IMR-90 (cell line): ENCODE measurements around the gene UBXN6. TPM values are rescaled to one million over a fixed set of nuclear protein-coding genes. Genes with fewer than 3 reads are reported as not detected.
A peak's percentile ranks its signal among the peaks of the same experiment; 100 is the strongest.

Source experiments
- ATAC-seq: fragments of 200-7000 bp; cut with Tn5 transposase; 2 replicates; pipeline ENCODE4 v1.9.1; 2020; ENCODE audit warnings: low read depth, mild to moderate bottlenecking, moderate library complexity
- BruUV-seq: library from RNA; stranded (reverse); fragments of 400-500 nt; replicated peaks from 2 replicates; lab custom pipeline; 2021; lab: Mats Ljungman, UMichigan
- CTCF ChIA-PET: fragments of 300-600 bp; formaldehyde crosslinking; extraction: SDS; loops from one replicate; lab custom pipeline; 2021; ENCODE audit warnings: antibody characterized with exemption; lab: Yijun Ruan, JAX
- POLR2A ChIA-PET: fragments of 300-600 bp; sonication (Branson Sonifier 250); formaldehyde crosslinking; loops from one replicate; lab custom pipeline; 2022; ENCODE audit warnings: antibody characterized with exemption; ENCODE audit not compliant: unreplicated experiment; lab: Charles Lee
- DNase-seq: peaks from one replicate; pipeline ENCODE4 v3.0.0; 2013
- H2AFZ ChIP-seq: replicated peaks from 2 replicates; pipeline ENCODE3; 2013; ENCODE audit warnings: low read length, mild to moderate bottlenecking; ENCODE audit not compliant: poor library complexity
- H2AK5ac ChIP-seq: 2 replicates; pipeline ENCODE4 v1.6.1; 2013; ENCODE audit warnings: low read depth, low read length, inconsistent platforms
- H2AK9ac ChIP-seq: replicated peaks from 2 replicates; pipeline ENCODE3; 2013; ENCODE audit warnings: mild to moderate bottlenecking, low read depth, low read length, moderate library complexity; ENCODE audit not compliant: poor library complexity
- H2BK120ac ChIP-seq: 2 replicates; pipeline ENCODE4 v1.6.1; 2013; ENCODE audit warnings: low read depth, low read length, inconsistent platforms
- H2BK15ac ChIP-seq: 3 replicates; pipeline ENCODE4 v1.6.1; 2013; ENCODE audit warnings: low read depth, low read length, inconsistent platforms
- H2BK20ac ChIP-seq: 2 replicates; pipeline ENCODE4 v1.6.1; 2013; ENCODE audit warnings: low read depth, mild to moderate bottlenecking, inconsistent platforms, low read length, moderate library complexity
- H2BK5ac ChIP-seq: 2 replicates; pipeline ENCODE4 v1.6.1; 2013; ENCODE audit warnings: mild to moderate bottlenecking, low read depth, low read length, inconsistent platforms; ENCODE audit not compliant: poor library complexity, severe bottlenecking
- H3K14ac ChIP-seq: replicated peaks from 2 replicates; pipeline ENCODE4 v1.6.1; 2013; ENCODE audit warnings: low read depth, low read length, inconsistent platforms
- H3K18ac ChIP-seq: 2 replicates; pipeline ENCODE4 v1.6.1; 2013; ENCODE audit warnings: low read depth, low read length, control low read depth
- H3K23ac ChIP-seq: 2 replicates; pipeline ENCODE4 v1.6.1; 2013; ENCODE audit warnings: low read depth, low read length, inconsistent platforms
- H3K27ac ChIP-seq: 2 replicates; pipeline ENCODE4 v1.5.1; 2013; ENCODE audit warnings: mild to moderate bottlenecking, control low read depth, low read length; ENCODE audit not compliant: insufficient read depth
- H3K27me3 ChIP-seq: 2 replicates; pipeline ENCODE4 v1.6.1; 2013; ENCODE audit warnings: low read length; ENCODE audit not compliant: control insufficient read depth, insufficient read depth
- H3K36me3 ChIP-seq: 2 replicates; pipeline ENCODE4 v1.6.1; 2013; ENCODE audit warnings: low read length, mixed read lengths; ENCODE audit not compliant: control insufficient read depth, insufficient read depth
- H3K4ac ChIP-seq: 2 replicates; pipeline ENCODE4 v1.6.1; 2013; ENCODE audit warnings: low read depth, low read length, inconsistent platforms
- H3K4me1 ChIP-seq: 2 replicates; pipeline ENCODE4 v1.6.1; 2013; ENCODE audit warnings: low read length, mixed read lengths; ENCODE audit not compliant: control insufficient read depth, insufficient read depth
- H3K4me2 ChIP-seq: 2 replicates; pipeline ENCODE4 v1.6.1; 2013; ENCODE audit warnings: low read depth, mild to moderate bottlenecking, control low read depth, low read length, moderate library complexity
- H3K4me3 ChIP-seq: 2 replicates; pipeline ENCODE4 v1.5.1; 2013; ENCODE audit warnings: low read depth, mild to moderate bottlenecking, control low read depth, low read length, moderate library complexity; ENCODE audit not compliant: insufficient read depth
- H3K56ac ChIP-seq: 2 replicates; pipeline ENCODE4 v1.6.1; 2013; ENCODE audit warnings: low read length, inconsistent platforms; ENCODE audit not compliant: insufficient read depth; ENCODE audit errors: extremely low read depth
- H3K79me1 ChIP-seq, 2 experiments: 2 replicates each; pipeline ENCODE4 v1.6.1; 2013; ENCODE audit warnings: low read length in 2 of 2, inconsistent platforms in 1 of 2, low read depth in 1 of 2
- H3K9ac ChIP-seq: 2 replicates; pipeline ENCODE4 v1.6.1; 2013; ENCODE audit warnings: low read depth, low read length, control low read depth
- H3K9me1 ChIP-seq: 2 replicates; pipeline ENCODE4 v1.6.1; 2013; ENCODE audit warnings: low read length, inconsistent platforms; ENCODE audit not compliant: insufficient read depth
- H3K9me3 ChIP-seq: 2 replicates; pipeline ENCODE4 v1.6.1; 2013; ENCODE audit warnings: low read length; ENCODE audit not compliant: control insufficient read depth, insufficient read depth
- H4K20me1 ChIP-seq: 2 replicates; pipeline ENCODE4 v1.6.1; 2013; ENCODE audit warnings: low read length, inconsistent platforms; ENCODE audit not compliant: insufficient read depth
- H4K5ac ChIP-seq: 2 replicates; pipeline ENCODE4 v1.6.1; 2013; ENCODE audit warnings: mild to moderate bottlenecking, low read depth, low read length, control low read depth
- H4K8ac ChIP-seq, 2 experiments: 2 replicates each; pipeline ENCODE4 v1.6.1; 2013; ENCODE audit warnings: low read depth in 2 of 2, low read length in 2 of 2, control low read depth in 1 of 2, inconsistent platforms in 1 of 2
- H4K91ac ChIP-seq: 2 replicates; pipeline ENCODE4 v1.6.1; 2013; ENCODE audit warnings: low read depth, low read length, inconsistent platforms; ENCODE audit not compliant: insufficient read depth
- CHD1 ChIP-seq: IDR thresholded peaks from 2 replicates; pipeline ENCODE4 v1.6.1; 2012; ENCODE audit warnings: low read depth, low read length, improper control_type of control experiment
- CTCF ChIP-seq: conservative IDR thresholded peaks from 2 replicates; pipeline ENCODE4 v1.5.1; 2012; ENCODE audit warnings: mild to moderate bottlenecking, low read depth, low read length, improper control_type of control experiment
- MAFK ChIP-seq: IDR thresholded peaks from 2 replicates; pipeline ENCODE4 v1.6.1; 2012; ENCODE audit warnings: low read depth, low read length, improper control_type of control experiment
- MXI1 ChIP-seq: IDR thresholded peaks from 2 replicates; pipeline ENCODE4 v1.6.1; 2012; ENCODE audit warnings: low read depth, mild to moderate bottlenecking, low read length, moderate library complexity, borderline replicate concordance
- RCOR1 ChIP-seq: IDR thresholded peaks from 2 replicates; pipeline ENCODE4 v1.6.1; 2012; ENCODE audit warnings: mild to moderate bottlenecking, low read length, improper control_type of control experiment; ENCODE audit not compliant: insufficient replicate concordance
- WGBS, 2 experiments: methylation state at CpG; one replicate each; pipeline versions ENCODE4 v1.1.5 to v1.1.7; 2013; ENCODE audit warnings: missing lambda C conversion rate in 2 of 2; ENCODE audit not compliant: insufficient read length in 1 of 2; ENCODE audit errors: extremely low coverage in 2 of 2; 5-methylcytosine and 5-hydroxymethylcytosine counted together
- dilution Hi-C: fragments of 300-500 bp; cut with HindIII; formaldehyde crosslinking; loops from one replicate; pipeline ENCODE4 v1.14.3; 2018; ENCODE audit warnings: low sequenced_read_pairs; ENCODE audit not compliant: unreplicated experiment
- in situ Hi-C: fragments of 300-500 bp; cut with MboI; formaldehyde crosslinking; loops from 3 replicates; pipeline ENCODE4 v1.14.3; 2019; ENCODE audit warnings: low sequenced_read_pairs, inconsistent platforms, mixed read lengths
- intact Hi-C: fragments of 100-400 bp; cut with micrococcal nuclease; formaldehyde crosslinking; loops from 2 replicates; pipeline ENCODE4 v1.10.0; 2022
- polyA plus RNA-seq, 3 experiments: library from polyadenylated mRNA; depleted of rRNA; stranded (reverse); fragments of >200 nt; gene quantifications; 2 replicates each; pipeline ENCODE4 v1.2.3, GENCODE V29; 2012; ENCODE audit warnings: low replicate concordance in 1 of 3
- total RNA-seq: library from RNA; depleted of rRNA; stranded (reverse); fragments of >200 nt; gene quantifications from 2 replicates; pipeline ENCODE4 v1.2.3, GENCODE V29; 2012

Gene UBXN6
- total and polyA plus RNA-seq, 2 of the 4 experiments (the other 2 are of a cell fraction) = 84.2 to 86.5 TPM

- Histone ChIP-seq H3K4me2 (no peak overlapping the region), H3K9me3 (no peaks in the 10 kb centered on the region), H3K18ac (no peak overlapping the region), H3K36me3 (peaks cover 80% of the 10 kb centered on the region), H4K5ac (no peak overlapping the region), H2AK5ac (no peak overlapping the region), H3K4me1 (no peaks in the 10 kb centered on the region; the same call in 1 of the 2 replicates), H4K91ac (no peak overlapping the region), H2BK20ac (no peak overlapping the region), H3K23ac (no peak overlapping the region), H3K4me3 (no peak overlapping the region), H2AFZ (no peak overlapping the region), H2BK5ac (no peak overlapping the region), H2BK120ac (no peak overlapping the region), H3K27ac (no peak overlapping the region), H3K9ac (no peak overlapping the region), H3K14ac (no peak overlapping the region), H2BK15ac (no peak overlapping the region), H3K4ac (no peak overlapping the region), H3K27me3 (no peaks in the 10 kb centered on the region), H3K9me1 (peaks cover under 1% of the 10 kb centered on the region; the same call in 1 of the 2 replicates), H3K56ac (no peak overlapping the region), H4K8ac (no peak overlapping the region), H2AK9ac (no peak overlapping the region), H4K20me1 (peaks cover 13% of the 10 kb centered on the region), H3K79me1 (peaks cover 2 to 49% of the 10 kb centered on the region in 2 experiments)
- no peak for DNase-seq
- 0 out of 2 replicates have a peak, but pooled peaks have one; percentile 7 for ATAC-seq
- ChIA-PET POLR2A (no interaction called here), CTCF (no interaction called here)
- in situ Hi-C loops = no loop called here
- intact Hi-C loops = no loop called here
- no TSS peak for BruUV-seq
- 36% methylated on average over 7 of the region's 24 CpGs; no CpG with 5 or more reads in 1 of the 2 experiments for WGBS, 2 experiments
- dilution Hi-C loops = no loop called here
- TF ChIP-seq MAFK (no peak), MXI1 (no peak), CTCF (no peak), CHD1 (no peak), RCOR1 (no peak)
Observed at GRCh38 chr19:4449022-4449638, 8.5 kb downstream of the UBXN6 start.
